HG03342 (cell line): Measurements from ENCODE around the gene ST6GAL1.
"Not testable (repeated sequence)": the region's sequence is repeated elsewhere in the genome, so short reads cannot be mapped to it uniquely, and the experiment has no call there.

Source experiments
- ATAC-seq: cut with Tn5 transposase; IDR thresholded peaks from one replicate; pipeline ENCODE4 v1.9.1; 2021; ENCODE audit warnings: mild to moderate bottlenecking, moderate library complexity; ENCODE audit not compliant: unreplicated experiment

ST6GAL1 gene

GRCh38 chr3:186991470-186991869 is 61.1 kb downstream of the ST6GAL1 start:
- ATAC-seq = no peak

GRCh38 chr3:186992096-186992495 is 61.8 kb downstream of the ST6GAL1 start:
- ATAC-seq = not testable (repeated sequence)

- ATAC-seq = no peak
These were observed 63.0 kb downstream of the ST6GAL1 start for GRCh38 chr3:186993210-186993782.

DNA sequence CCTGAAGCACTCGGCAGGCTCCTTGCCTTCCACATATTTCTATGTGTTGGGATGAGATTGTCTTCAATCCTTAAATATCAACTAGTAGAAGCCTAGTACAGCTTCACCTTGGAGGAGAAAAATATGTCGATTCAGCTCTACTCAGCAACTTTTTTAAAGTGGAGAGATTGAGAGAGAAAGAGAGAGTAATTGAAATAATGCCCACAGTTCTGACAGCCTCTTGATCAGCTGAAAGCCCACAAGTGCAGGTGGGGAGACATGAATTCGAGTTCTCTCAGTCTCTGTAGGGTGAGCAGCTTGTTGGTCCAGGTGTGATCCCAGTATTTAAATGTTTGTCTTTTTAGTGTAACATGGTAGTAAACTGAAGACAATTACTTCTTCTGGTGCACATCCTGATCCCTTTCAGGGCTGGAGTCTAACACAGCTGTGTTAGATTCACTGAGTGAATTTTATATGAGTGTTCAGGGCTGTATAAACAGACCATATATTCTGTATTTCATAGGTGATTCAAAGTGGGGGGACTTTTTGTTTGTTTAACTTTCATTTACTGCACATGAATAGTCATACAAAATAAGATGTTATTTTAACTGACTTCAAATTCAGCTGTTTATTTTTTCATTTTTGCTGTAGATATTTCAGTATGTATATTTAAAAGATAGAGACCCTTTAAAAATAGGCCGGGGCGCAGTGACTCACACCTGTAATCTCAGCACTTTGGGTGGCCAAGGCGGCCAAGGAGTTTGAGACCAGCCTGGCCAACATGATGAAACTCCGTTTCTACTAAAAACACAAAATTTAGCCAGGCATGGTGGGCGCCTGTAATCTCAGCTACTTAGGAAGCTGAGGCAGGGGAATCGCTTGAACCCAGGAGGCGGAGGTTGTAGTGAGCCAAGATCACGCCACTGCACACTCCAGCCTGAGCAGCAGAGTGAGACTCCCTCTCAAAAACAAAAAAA is 64.0 kb downstream of the ST6GAL1 start:
- no peak for ATAC-seq

DNA sequence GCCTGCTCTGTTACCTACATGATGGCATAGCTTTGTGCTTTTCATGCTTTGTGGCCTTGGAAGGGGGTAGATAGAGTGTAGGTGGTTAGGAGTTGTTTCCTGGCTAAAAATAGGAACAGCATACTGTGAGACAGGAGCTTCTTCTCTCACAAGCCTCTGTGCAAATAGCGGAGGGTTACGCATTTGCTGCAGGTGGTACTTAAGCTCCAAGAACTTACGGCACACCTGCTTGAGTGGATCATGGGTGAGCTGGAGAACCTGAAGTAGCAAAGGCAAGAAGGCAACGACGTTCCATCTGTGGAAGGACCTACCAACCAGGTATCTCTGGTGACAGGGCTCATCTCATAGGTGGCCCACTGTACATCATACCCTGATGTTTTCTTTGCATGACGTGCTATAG is 66.0 kb downstream of the ST6GAL1 start:
- no peak for ATAC-seq

DNA sequence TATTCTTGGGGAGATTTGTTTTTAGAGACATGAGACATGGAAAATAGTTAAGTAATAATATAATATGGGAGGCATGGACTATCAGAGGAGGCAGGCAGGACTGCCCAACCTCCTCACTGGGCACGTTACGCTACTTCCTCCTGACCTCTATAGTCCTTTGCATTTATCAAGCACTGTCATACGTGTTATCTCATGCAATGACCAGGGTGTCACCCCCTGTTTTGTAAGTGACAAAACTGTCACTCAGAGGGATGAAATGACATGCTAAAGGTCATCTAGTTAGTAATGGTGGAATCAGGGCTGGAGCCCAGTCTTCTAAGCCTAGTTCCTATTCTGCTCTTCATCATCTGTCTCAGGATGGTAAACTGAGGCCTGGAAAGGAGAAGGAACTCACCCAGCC is 66.7 kb downstream of the ST6GAL1 start:
- ATAC-seq = no peak

DNA sequence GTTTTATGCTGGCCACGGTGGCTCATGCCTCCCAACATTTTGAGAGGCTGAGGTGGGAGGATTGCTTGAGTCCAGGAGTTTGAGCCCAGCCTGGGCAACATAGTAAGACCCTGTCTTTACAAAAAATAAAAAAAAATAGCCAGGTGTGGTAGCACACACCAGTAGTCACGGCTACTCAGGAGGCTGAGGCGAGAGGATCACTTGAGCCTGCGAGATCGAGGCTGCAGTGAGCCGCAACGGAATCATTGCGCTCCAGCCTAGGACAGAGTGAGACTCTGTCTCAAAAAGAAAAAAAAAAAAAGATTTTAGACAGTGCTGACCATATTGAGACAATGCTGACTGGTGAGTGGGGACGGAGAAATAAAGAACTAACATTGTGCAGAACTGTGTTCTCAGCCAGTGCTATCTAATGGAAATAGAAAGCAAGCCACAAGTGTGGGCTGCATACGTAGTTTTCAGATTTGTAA is 67.2 kb downstream of the ST6GAL1 start:
- no peak for ATAC-seq

DNA sequence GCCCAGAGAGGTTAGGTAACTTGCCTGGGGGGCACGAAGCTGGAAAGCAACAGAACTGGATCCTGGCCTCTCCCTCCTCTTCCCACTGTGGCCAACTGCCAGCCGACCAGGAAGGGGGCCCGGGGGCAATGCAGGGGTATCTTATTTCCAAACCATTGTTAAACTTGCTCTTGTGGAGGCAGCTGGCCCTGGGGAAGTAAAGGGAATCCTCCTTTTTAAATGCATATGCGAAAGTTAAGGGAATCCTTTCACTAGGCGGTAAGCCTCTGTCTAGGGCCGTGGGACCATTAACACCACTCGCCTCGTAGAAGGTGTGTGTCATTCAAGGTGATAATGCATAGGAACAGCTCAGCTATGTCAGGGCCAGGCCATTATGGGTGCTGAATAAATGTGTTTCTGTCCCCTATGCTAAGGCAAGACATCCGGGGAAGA is 68.6 kb downstream of the ST6GAL1 start:
- no peak for ATAC-seq

DNA sequence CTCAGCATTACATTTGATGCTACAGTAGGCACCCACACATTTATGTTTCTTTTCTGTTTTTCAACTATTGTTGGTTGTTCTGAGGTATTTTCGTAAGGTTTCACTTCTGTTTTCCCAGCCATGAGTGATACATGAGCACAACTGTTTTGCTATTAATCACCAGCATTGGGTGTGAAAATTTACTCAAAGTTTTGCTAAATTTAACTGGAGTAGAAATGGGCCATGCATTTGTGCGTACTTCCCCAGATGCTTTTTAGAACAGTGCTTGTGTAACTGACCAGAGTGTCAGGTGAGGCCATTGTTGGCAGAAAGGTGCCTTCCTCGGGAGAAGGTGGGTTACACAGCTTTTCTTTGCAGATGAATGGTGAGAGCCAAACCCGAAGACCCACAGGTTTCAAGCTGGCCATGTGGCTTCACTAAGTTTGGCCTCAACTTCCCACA is 70.4 kb downstream of the ST6GAL1 start:
- ATAC-seq = peak; percentile 54

DNA sequence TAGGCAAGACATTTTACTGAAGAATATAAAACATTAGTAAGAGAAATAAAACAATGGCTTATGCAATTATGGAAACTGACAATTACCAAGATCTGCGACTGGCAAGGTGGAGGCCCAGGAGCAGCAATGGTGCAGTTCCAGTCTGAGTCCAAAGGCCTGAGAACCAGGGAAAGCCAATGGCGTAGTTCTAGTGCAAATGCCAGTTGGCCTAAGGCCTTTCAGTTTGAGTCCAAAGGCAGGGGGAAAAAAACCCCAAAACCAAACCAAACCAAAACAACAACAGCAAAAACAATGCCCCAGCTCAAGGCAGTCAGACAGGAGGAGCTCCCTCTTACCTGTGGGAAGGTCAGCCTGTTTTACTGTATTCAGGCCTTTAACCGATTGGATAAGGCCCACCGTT is 72.6 kb downstream of the ST6GAL1 start:
- no peak for ATAC-seq

DNA sequence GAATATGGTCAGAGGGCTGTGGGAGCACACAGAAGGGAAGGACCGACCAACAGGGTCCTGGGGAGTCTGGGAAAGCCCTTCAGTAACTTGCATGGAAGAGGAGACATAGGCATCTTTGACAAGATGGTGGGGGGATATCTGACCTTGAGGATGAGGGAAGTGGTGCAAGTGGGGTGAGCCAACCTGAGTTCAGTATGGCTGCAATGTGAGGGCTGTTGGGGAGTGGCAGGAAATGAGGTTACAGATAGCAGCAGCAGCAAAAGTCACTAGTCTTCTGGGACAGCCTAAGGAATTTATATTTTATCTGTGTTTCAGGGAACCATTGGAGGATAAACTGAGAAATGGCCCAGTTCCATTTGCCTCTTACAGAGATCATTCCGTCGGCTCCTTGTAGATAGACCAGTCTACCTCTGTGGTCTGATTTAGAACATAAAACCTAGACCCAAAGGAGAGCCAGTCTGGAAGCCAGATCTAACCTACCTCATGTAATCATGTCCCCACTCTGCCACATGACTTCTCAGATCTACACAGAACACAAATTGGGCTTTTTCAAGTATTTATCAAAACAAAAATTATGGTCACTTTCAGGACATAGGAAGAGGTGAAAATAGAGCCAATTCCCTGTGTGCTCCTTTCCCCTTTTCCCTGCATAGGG is 75.6 kb downstream of the ST6GAL1 start:
- no peak for ATAC-seq

- no peak for ATAC-seq
These were observed 76.7 kb downstream of the ST6GAL1 start for GRCh38 chr3:187006864-187007630.

DNA sequence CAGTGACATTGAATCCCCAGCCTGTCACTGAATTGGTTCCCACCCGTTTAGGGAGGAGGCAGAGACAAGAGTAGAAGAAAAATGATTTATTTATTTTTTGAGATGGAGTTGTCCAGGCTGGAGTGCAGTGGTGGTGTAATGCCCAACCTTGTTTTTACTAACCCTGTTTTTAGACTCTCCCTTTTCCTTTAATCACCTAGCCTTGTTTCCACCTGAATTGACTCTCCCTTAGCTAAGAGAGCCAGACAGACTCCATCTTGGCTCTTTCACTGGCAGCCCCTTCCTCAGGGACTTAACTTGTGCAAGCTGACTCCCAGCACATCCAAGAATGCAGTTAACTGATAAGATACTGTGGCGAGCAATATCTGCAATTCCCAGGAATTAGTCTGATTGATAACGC is 80.1 kb downstream of the ST6GAL1 start:
- not testable (repeated sequence) for ATAC-seq

DNA sequence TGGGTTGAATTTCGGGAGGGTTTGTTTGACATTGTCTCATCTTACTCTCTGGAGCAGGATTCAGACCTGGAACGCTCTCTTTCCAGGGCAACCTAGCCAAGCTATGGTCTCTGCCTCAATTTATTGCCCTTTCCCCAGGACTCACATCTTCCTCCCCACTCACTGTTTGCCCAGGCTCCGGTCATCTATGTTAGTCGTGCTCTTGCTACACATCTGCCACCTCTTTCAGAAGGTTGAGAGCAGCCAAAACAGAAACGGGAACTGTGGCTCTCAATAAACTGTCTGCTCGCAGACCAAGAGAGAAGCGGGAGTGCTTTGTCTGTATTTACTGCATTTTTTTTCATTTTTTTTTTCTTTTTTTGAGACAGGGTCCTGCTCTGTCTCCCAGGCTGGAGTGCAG is 81.6 kb downstream of the ST6GAL1 start:
- peak; percentile 44 for ATAC-seq

DNA sequence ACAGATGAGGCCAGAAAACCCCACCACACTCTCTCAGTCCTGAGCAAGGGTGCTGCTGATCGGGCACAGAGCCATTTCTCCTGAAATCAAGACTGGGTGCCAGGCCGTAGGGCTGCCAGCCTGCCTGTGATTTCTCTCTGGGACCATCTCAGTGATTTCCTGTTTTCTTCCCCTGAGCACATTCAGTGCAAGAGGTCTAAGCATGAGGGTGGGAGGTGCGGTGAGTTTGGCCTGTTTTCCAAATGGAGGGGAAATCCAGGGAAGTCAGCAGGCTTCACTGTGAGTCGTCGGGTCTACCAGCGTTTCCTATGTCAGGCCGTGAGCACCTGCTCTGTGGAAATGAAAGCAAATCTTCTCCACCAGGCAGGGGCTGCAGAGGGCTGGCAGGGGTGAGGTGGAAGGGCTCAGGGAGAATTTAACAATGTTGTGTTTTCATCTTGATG is 82.3 kb downstream of the ST6GAL1 start:
- no peak for ATAC-seq

- ATAC-seq = no peak
These were observed 82.9 kb downstream of the ST6GAL1 start for GRCh38 chr3:187013159-187013716.

- ATAC-seq = no peak
These were observed 84.1 kb downstream of the ST6GAL1 start for GRCh38 chr3:187014417-187014864.

GRCh38 chr3:187015903-187016638 is 85.7 kb downstream of the ST6GAL1 start:
- ATAC-seq = peak; percentile 45

- peak; percentile 27 for ATAC-seq
These were observed 86.5 kb downstream of the ST6GAL1 start for GRCh38 chr3:187016639-187017345.
